ENCODE data around the gene WDFY4. TPM values are rescaled to one million over a fixed set of nuclear protein-coding genes. Genes with fewer than 3 reads are reported as not detected.

Gene WDFY4
- total RNA-seq, 1 experiment from 2014 or later, result 0.22 TPM

DNA sequence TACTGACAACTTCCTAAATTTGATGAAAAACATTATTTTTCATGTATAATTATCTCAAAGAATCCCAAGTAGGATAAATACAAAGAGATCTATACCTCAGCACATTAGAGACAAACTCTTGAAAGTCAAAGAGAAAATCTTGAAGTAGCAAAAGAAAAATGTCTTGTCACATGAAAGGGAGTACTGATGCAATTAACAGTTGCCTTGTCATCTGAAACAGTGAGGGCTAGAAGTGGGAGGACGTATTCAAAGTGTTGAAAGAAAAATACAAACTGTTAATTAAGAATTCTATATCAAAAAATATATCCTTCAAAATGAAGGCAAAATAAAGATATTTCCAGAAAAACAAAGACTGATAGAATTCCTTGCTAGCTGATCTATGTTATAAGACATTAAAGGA lies 44.3 kb upstream of the WDFY4 start:
- ATAC-seq, result no peak
- POLR2A ChIA-PET, result no interaction called here
- Histone ChIP-seq H3K36me3 (ENCODE audit: control insufficient read depth in 1 of 2, insufficient read depth in 2 of 2, low read length in 2 of 2) (no peaks in the 10 kb centered on the region), H3K4me1 (ENCODE audit: control insufficient read depth in 1 of 2, insufficient read depth in 2 of 2, low read length in 2 of 2) (no peaks in the 10 kb centered on the region), H4K20me1 (ENCODE audit: insufficient read depth) (no peaks in the 10 kb centered on the region), H3K9me2 (ENCODE audit: insufficient read depth) (no peaks in the 10 kb centered on the region), H3K9ac (ENCODE audit: low read length) (no peak overlapping the region), H2AFZ (ENCODE audit: low read depth, low read length, poor library complexity, severe bottlenecking) (no peak overlapping the region), H3K4me3 (replicated peaks in 1 of 2; ENCODE audit: low read depth in 1 of 2, low read length in 2 of 2) (no peak overlapping the region), H3K9me3 (ENCODE audit: control insufficient read depth in 1 of 2, insufficient read depth in 1 of 2, low read depth in 1 of 2, low read length in 2 of 2) (0 out of 4 replicates have a peak, but pooled peaks cover 0 to 6% of the 10 kb centered on the region in 2 experiments), H3K4me2 (ENCODE audit: low read length) (no peak overlapping the region), H3K79me2 (ENCODE audit: insufficient read depth, low read length) (no peaks in the 10 kb centered on the region), H3K27ac (ENCODE audit: low read depth, low read length) (no peak overlapping the region), H3K27me3 (ENCODE audit: insufficient read depth, low read length) (no peaks in the 10 kb centered on the region)
- CTCF ChIA-PET, result no interaction called here
- BruUV-seq (replicated peaks), result no TSS peak
- DNase-seq (ENCODE audit: low read depth, low spot score), result no peak
- TF ChIP-seq, protein P1, sequence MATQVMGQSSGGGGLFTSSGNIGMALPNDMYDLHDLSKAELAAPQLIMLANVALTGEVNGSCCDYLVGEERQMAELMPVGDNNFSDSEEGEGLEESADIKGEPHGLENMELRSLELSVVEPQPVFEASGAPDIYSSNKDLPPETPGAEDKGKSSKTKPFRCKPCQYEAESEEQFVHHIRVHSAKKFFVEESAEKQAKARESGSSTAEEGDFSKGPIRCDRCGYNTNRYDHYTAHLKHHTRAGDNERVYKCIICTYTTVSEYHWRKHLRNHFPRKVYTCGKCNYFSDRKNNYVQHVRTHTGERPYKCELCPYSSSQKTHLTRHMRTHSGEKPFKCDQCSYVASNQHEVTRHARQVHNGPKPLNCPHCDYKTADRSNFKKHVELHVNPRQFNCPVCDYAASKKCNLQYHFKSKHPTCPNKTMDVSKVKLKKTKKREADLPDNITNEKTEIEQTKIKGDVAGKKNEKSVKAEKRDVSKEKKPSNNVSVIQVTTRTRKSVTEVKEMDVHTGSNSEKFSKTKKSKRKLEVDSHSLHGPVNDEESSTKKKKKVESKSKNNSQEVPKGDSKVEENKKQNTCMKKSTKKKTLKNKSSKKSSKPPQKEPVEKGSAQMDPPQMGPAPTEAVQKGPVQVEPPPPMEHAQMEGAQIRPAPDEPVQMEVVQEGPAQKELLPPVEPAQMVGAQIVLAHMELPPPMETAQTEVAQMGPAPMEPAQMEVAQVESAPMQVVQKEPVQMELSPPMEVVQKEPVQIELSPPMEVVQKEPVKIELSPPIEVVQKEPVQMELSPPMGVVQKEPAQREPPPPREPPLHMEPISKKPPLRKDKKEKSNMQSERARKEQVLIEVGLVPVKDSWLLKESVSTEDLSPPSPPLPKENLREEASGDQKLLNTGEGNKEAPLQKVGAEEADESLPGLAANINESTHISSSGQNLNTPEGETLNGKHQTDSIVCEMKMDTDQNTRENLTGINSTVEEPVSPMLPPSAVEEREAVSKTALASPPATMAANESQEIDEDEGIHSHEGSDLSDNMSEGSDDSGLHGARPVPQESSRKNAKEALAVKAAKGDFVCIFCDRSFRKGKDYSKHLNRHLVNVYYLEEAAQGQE (IDR thresholded peaks at IDR 0.05; ENCODE audit: low read depth), result no peak
- TF ChIP-seq ZNF274 (IDR thresholded peaks at IDR 0.05; ENCODE audit: low read depth, low read length) (no peak), EGR1 (IDR thresholded peaks at IDR 0.05; ENCODE audit: low read depth) (no peak), POLR2A (IDR thresholded peaks at IDR 0.05; ENCODE audit: borderline replicate concordance, extremely low read depth, insufficient read depth, insufficient read length) (no peak), CTCF (IDR thresholded peaks at IDR 0.05 in 2 of 3, conservative IDR thresholded peaks at IDR 0.05 in 1 of 3; ENCODE audit: borderline replicate concordance in 1 of 3, insufficient read depth in 1 of 3, low read depth in 2 of 3, low read length in 2 of 3) (no peak), SIN3A (IDR thresholded peaks at IDR 0.05; ENCODE audit: low read depth) (no peak), RAD21 (IDR thresholded peaks at IDR 0.05; ENCODE audit: low read depth) (no peak), EZH2phosphoT487 (IDR thresholded peaks at IDR 0.05; ENCODE audit: borderline replicate concordance) (no peak), FOSL1 (IDR thresholded peaks at IDR 0.05; ENCODE audit: low read depth) (no peak), JUND (IDR thresholded peaks at IDR 0.05) (no peak), POLR2AphosphoS5 (IDR thresholded peaks at IDR 0.05; ENCODE audit: low read depth, low read length) (no peak), SRF (IDR thresholded peaks at IDR 0.05; ENCODE audit: low read depth) (no peak), CBX3 (IDR thresholded peaks at IDR 0.05; ENCODE audit: low read depth) (no peak), ZFX (IDR thresholded peaks at IDR 0.05) (no peak), MAX (IDR thresholded peaks at IDR 0.05) (no peak), CEBPB (IDR thresholded peaks at IDR 0.05; ENCODE audit: low read depth) (no peak), TCF7L2 (IDR thresholded peaks at IDR 0.05; ENCODE audit: borderline replicate concordance, extremely low read depth, insufficient read depth, insufficient read length) (no peak)
- TF ChIP-seq, protein P2, sequence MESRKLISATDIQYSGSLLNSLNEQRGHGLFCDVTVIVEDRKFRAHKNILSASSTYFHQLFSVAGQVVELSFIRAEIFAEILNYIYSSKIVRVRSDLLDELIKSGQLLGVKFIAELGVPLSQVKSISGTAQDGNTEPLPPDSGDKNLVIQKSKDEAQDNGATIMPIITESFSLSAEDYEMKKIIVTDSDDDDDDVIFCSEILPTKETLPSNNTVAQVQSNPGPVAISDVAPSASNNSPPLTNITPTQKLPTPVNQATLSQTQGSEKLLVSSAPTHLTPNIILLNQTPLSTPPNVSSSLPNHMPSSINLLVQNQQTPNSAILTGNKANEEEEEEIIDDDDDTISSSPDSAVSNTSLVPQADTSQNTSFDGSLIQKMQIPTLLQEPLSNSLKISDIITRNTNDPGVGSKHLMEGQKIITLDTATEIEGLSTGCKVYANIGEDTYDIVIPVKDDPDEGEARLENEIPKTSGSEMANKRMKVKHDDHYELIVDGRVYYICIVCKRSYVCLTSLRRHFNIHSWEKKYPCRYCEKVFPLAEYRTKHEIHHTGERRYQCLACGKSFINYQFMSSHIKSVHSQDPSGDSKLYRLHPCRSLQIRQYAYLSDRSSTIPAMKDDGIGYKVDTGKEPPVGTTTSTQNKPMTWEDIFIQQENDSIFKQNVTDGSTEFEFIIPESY (IDR thresholded peaks at IDR 0.05; ENCODE audit: extremely low read depth, insufficient replicate concordance, low read length), result no peak
- intact Hi-C loops (cut with micrococcal nuclease), result no loop called here
- RAD21 ChIA-PET (ENCODE audit: low non-redundant PET in 1 of 2, low total read pairs in 2 of 2, uncharacterized antibody in 2 of 2, unreplicated experiment in 2 of 2), result no interaction called here
